MCF 10A (cell line): Measurements from ENCODE around the gene ACTA1. TPM values are rescaled to one million over a fixed set of nuclear protein-coding genes. Genes with fewer than 3 reads are reported as not detected.
"Not testable (repeated sequence)": the region's sequence is repeated elsewhere in the genome, so short reads cannot be mapped to it uniquely, and the experiment has no call there.

Source experiments
- BruUV-seq: library from RNA; stranded (reverse); fragments of 400-500 nt; replicated peaks from 2 replicates; lab custom pipeline; 2021; lab: Mats Ljungman, UMichigan
- CTCF ChIA-PET: fragments of 300-600 bp; sonication (Branson Sonifier 250); formaldehyde crosslinking; extraction: SDS; loops from one replicate; lab custom pipeline; 2021; ENCODE audit warnings: antibody characterized with exemption, inconsistent platforms; lab: Yijun Ruan, JAX
- POLR2A ChIA-PET: fragments of 300-600, 350-650 bp; sonication (Branson Sonifier 250); formaldehyde crosslinking; extraction: SDS; loops from one replicate; lab custom pipeline; 2020; ENCODE audit warnings: antibody characterized with exemption, inconsistent platforms; lab: Yijun Ruan, JAX
- DNase-seq: peaks from one replicate; pipeline ENCODE4 v3.0.0-alpha.2; 2018; ENCODE audit not compliant: unreplicated experiment
- H3K27ac Mint-ChIP-seq: one replicate; pipeline ENCODE4 v1.8.0; 2022; ENCODE audit warnings: mild to moderate bottlenecking, low read depth, mixed read lengths; ENCODE audit not compliant: unreplicated experiment
- H3K27me3 Mint-ChIP-seq: one replicate; pipeline ENCODE4 v1.8.0; 2022; ENCODE audit warnings: mixed read lengths; ENCODE audit not compliant: insufficient read depth, unreplicated experiment
- H3K36me3 Mint-ChIP-seq: one replicate; pipeline ENCODE4 v1.8.0; 2022; ENCODE audit warnings: mild to moderate bottlenecking, moderate library complexity, mixed read lengths; ENCODE audit not compliant: insufficient read depth, unreplicated experiment
- H3K4me1 Mint-ChIP-seq: one replicate; pipeline ENCODE4 v1.8.0; 2022; ENCODE audit warnings: mixed read lengths; ENCODE audit not compliant: insufficient read depth, unreplicated experiment
- H3K4me3 Mint-ChIP-seq: one replicate; pipeline ENCODE4 v1.8.0; 2022; ENCODE audit warnings: mild to moderate bottlenecking, moderate library complexity, mixed read lengths; ENCODE audit not compliant: unreplicated experiment
- H3K9me3 Mint-ChIP-seq: one replicate; pipeline ENCODE4 v1.8.0; 2022; ENCODE audit warnings: mixed read lengths; ENCODE audit not compliant: unreplicated experiment
- CTCF ChIP-seq: fragments of 200-600 bp; IDR thresholded peaks from one replicate; pipeline ENCODE4 v1.8.0; 2022; ENCODE audit warnings: antibody characterized with exemption, mild to moderate bottlenecking; ENCODE audit not compliant: unreplicated experiment
- intact Hi-C: fragments of 100-400 bp; cut with micrococcal nuclease; formaldehyde crosslinking; loops from 2 replicates; pipeline ENCODE4 v1.14.1; 2022
- total RNA-seq: library from RNA; stranded (reverse); gene quantifications from 2 replicates; pipeline ENCODE4 v1.2.3, GENCODE V29; 2022

Gene ACTA1
- total RNA-seq, 1 experiment from 2014 or later = not detected

GRCh38 chr1:229402993-229403392 is 30.9 kb downstream of the ACTA1 start:
- Mint-ChIP-seq H3K36me3 (no peaks in the 10 kb centered on the region), H3K27ac (no peak overlapping the region), H3K9me3 (no peaks in the 10 kb centered on the region), H3K4me3 (no peak overlapping the region), H3K27me3 (peaks cover 69% of the 10 kb centered on the region), H3K4me1 (no peaks in the 10 kb centered on the region)
- ChIA-PET POLR2A (interaction anchor here (0.7 kb wide), 1 partner anchor 103 kb away, joined by 5 read pairs; no protein-coding TSS in a partner anchor), CTCF (interaction anchor here (0.6 to 0.7 kb wide), 3 partner anchors 24 to 634 kb away, joined by 3 to 4 read pairs (median 3); no protein-coding TSS in a partner anchor)
- no peak for TF ChIP-seq CTCF
- intact Hi-C loops = no loop called here
- no peak for DNase-seq
- BruUV-seq = no TSS peak

GRCh38 chr1:229402329-229402728 is 31.6 kb downstream of the ACTA1 start:
- DNase-seq, H3K36me3 Mint-ChIP-seq, H3K27ac Mint-ChIP-seq, BruUV-seq, H3K9me3 Mint-ChIP-seq, H3K4me1 Mint-ChIP-seq, H3K4me3 Mint-ChIP-seq, intact Hi-C loops: not testable (repeated sequence)
- ChIA-PET CTCF (interaction anchor here (0.5 to 0.7 kb wide), 2 partner anchors 23 to 222 kb away, joined by 3 read pairs; no protein-coding TSS in a partner anchor), POLR2A (interaction anchor here (0.7 kb wide), 1 partner anchor 104 kb away, joined by 5 read pairs; no protein-coding TSS in a partner anchor)
- H3K27me3 Mint-ChIP-seq = peaks cover 76% of the 10 kb centered on the region

GRCh38 chr1:229397762-229398161 is 36.1 kb downstream of the ACTA1 start:
- ChIA-PET POLR2A (interaction anchor here (0.7 to 2.6 kb wide), 2 partner anchors 10 to 26 kb away, joined by 3 to 9 read pairs; no protein-coding TSS in a partner anchor), CTCF (interaction anchor here (0.6 to 1.8 kb wide), 4 partner anchors 9 to 55 kb away, joined by 3 to 5 read pairs (median 4); no protein-coding TSS in a partner anchor)
- Mint-ChIP-seq H3K4me1 (no peaks in the 10 kb centered on the region), H3K4me3 (no peak overlapping the region), H3K27ac (no peak overlapping the region), H3K27me3 (peaks cover 48% of the 10 kb centered on the region), H3K9me3 (no peaks in the 10 kb centered on the region), H3K36me3 (no peaks in the 10 kb centered on the region)
- no peak for TF ChIP-seq CTCF
- DNase-seq = no peak
- intact Hi-C loops = no loop called here
- no TSS peak for BruUV-seq

- no peak for DNase-seq
- POLR2A ChIA-PET = interaction anchor here (2.6 kb wide), 1 partner anchor 9 kb away, joined by 9 read pairs; no protein-coding TSS in a partner anchor
- H3K27ac Mint-ChIP-seq = no peak overlapping the region
- no peak overlapping the region for H3K4me3 Mint-ChIP-seq
- BruUV-seq = no TSS peak
- no peak for TF ChIP-seq CTCF
- CTCF ChIA-PET = interaction anchor here (0.5 to 1.4 kb wide), 2 partner anchors 56 to 667 kb away, joined by 3 to 5 read pairs; no protein-coding TSS in a partner anchor
- intact Hi-C loops = no loop called here
- H3K9me3 Mint-ChIP-seq = no peaks in the 10 kb centered on the region
- H3K36me3 Mint-ChIP-seq = no peaks in the 10 kb centered on the region
- H3K4me1 Mint-ChIP-seq = no peaks in the 10 kb centered on the region
- H3K27me3 Mint-ChIP-seq = peaks cover 37% of the 10 kb centered on the region
These were observed 37.2 kb downstream of the ACTA1 start for GRCh38 chr1:229396585-229397206.

- DNase-seq, H3K36me3 Mint-ChIP-seq, BruUV-seq, H3K4me1 Mint-ChIP-seq, intact Hi-C loops, H3K27ac Mint-ChIP-seq, H3K9me3 Mint-ChIP-seq, H3K4me3 Mint-ChIP-seq: not testable (repeated sequence)
- peaks cover 23% of the 10 kb centered on the region for H3K27me3 Mint-ChIP-seq
- ChIA-PET CTCF (interaction anchor here (0.7 kb wide), 4 partner anchors 10 to 86 kb away, joined by 3 read pairs; no protein-coding TSS in a partner anchor), POLR2A (interaction anchor here (0.7 kb wide), 1 partner anchor 692 kb away, joined by 3 read pairs; no protein-coding TSS in a partner anchor)
These were observed 39.4 kb downstream of the ACTA1 start for GRCh38 chr1:229394517-229394916.
